ENCODE results near the gene CCDC127. TPM values are rescaled to one million over a fixed set of nuclear protein-coding genes. Genes with fewer than 3 reads are reported as not detected.

CCDC127 gene
- total RNA-seq, 1 experiment from 2014 or later: 5.4 TPM

GRCh38 chr5:149745-150485, 68.0 kb downstream of the CCDC127 start:
- peaks cover 20% of the 10 kb centered on the region for H3K9me3 ChIP-seq (ENCODE audit: low read length)
- H3K79me2 ChIP-seq (ENCODE audit: low read length): no peaks in the 10 kb centered on the region
- peak; percentile 81 for ATAC-seq
- no TSS peak for BruUV-seq (replicated peaks)
- no peaks in the 10 kb centered on the region for H3K27me3 ChIP-seq (ENCODE audit: low read length)
- peak overlapping the region; percentile 71 for H3K9ac ChIP-seq (ENCODE audit: low read length)
- no peaks in the 10 kb centered on the region; the same call in 1 of the 2 replicates for H3K36me3 ChIP-seq (ENCODE audit: low read depth, low read length)
- ChIA-PET CTCF (interaction anchor here (0.6 kb wide), 1 partner anchor 9 kb away, joined by 4 read pairs; no protein-coding TSS in a partner anchor), POLR2A (ENCODE audit: unreplicated experiment) (interaction anchor here (0.7 kb wide), 1 partner anchor 58 kb away, joined by 5 read pairs; no protein-coding TSS in a partner anchor)
- H3K4me3 ChIP-seq (ENCODE audit: low read length): peak overlapping the region; percentile 36
- H3K4me2 ChIP-seq (ENCODE audit: low read length): peak overlapping the region; percentile 79
- peaks cover 11% of the 10 kb centered on the region for H3F3A ChIP-seq (ENCODE audit: low read length, unreplicated experiment)
- peaks cover 42% of the 10 kb centered on the region for H3K4me1 ChIP-seq (ENCODE audit: insufficient read depth, low read length)
- intact Hi-C loops (cut with micrococcal nuclease): no loop called here
- peak; percentile 95 for DNase-seq
- peak overlapping the region; percentile 94 for H3K27ac ChIP-seq (ENCODE audit: low read length)
- no peaks in the 10 kb centered on the region for H4K20me1 ChIP-seq (ENCODE audit: low read length)
- H3K9me2 ChIP-seq (replicated peaks; ENCODE audit: low read length): no peaks in the 10 kb centered on the region
- H2AFZ ChIP-seq (ENCODE audit: low read length): no peak overlapping the region
- TF ChIP-seq, protein P1, sequence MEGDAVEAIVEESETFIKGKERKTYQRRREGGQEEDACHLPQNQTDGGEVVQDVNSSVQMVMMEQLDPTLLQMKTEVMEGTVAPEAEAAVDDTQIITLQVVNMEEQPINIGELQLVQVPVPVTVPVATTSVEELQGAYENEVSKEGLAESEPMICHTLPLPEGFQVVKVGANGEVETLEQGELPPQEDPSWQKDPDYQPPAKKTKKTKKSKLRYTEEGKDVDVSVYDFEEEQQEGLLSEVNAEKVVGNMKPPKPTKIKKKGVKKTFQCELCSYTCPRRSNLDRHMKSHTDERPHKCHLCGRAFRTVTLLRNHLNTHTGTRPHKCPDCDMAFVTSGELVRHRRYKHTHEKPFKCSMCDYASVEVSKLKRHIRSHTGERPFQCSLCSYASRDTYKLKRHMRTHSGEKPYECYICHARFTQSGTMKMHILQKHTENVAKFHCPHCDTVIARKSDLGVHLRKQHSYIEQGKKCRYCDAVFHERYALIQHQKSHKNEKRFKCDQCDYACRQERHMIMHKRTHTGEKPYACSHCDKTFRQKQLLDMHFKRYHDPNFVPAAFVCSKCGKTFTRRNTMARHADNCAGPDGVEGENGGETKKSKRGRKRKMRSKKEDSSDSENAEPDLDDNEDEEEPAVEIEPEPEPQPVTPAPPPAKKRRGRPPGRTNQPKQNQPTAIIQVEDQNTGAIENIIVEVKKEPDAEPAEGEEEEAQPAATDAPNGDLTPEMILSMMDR (conservative IDR thresholded peaks at IDR 0.05; ENCODE audit: low read depth, low read length): no peak
- TF ChIP-seq EZH2 (IDR thresholded peaks at IDR 0.05; ENCODE audit: low read length, unreplicated experiment) (no peak), EZH2phosphoT487 (IDR thresholded peaks at IDR 0.05; ENCODE audit: borderline replicate concordance, low read length) (no peak)

GRCh38 chr5:147751-148150, 70.2 kb downstream of the CCDC127 start:
- H3K27ac ChIP-seq (ENCODE audit: low read length): no peak overlapping the region
- H2AFZ ChIP-seq (ENCODE audit: low read length): no peak overlapping the region
- H3F3A ChIP-seq (ENCODE audit: low read length, unreplicated experiment): peaks cover 11% of the 10 kb centered on the region
- no peak overlapping the region for H3K4me2 ChIP-seq (ENCODE audit: low read length)
- H3K27me3 ChIP-seq (ENCODE audit: low read length): no peaks in the 10 kb centered on the region
- no peaks in the 10 kb centered on the region for H4K20me1 ChIP-seq (ENCODE audit: low read length)
- ATAC-seq (no peak), DNase-seq (no peak)
- H3K36me3 ChIP-seq (ENCODE audit: low read depth, low read length): no peaks in the 10 kb centered on the region; the same call in 1 of the 2 replicates
- H3K9ac ChIP-seq (ENCODE audit: low read length): no peak overlapping the region
- peaks cover 27% of the 10 kb centered on the region for H3K4me1 ChIP-seq (ENCODE audit: insufficient read depth, low read length)
- ChIA-PET POLR2A (ENCODE audit: unreplicated experiment) (interaction anchor here (0.6 kb wide), 1 partner anchor 22 kb away, joined by 4 read pairs; no protein-coding TSS in a partner anchor), CTCF (no interaction called here)
- intact Hi-C loops (cut with micrococcal nuclease): no loop called here
- no peaks in the 10 kb centered on the region for H3K79me2 ChIP-seq (ENCODE audit: low read length)
- no peak overlapping the region for H3K4me3 ChIP-seq (ENCODE audit: low read length)
- peaks cover 20% of the 10 kb centered on the region for H3K9me3 ChIP-seq (ENCODE audit: low read length)
- BruUV-seq (replicated peaks): no TSS peak
- no peaks in the 10 kb centered on the region for H3K9me2 ChIP-seq (replicated peaks; ENCODE audit: low read length)
- TF ChIP-seq EZH2phosphoT487 (IDR thresholded peaks at IDR 0.05; ENCODE audit: borderline replicate concordance, low read length): no peak

Other genes starting within 250 kb of the CCDC127 start
- gene PLEKHG4B, start 126.0 kb downstream of the CCDC127 start, total RNA-seq (2014; rRNA removed): 1.2 and 1.4 TPM in 2 replicates
- not detected in 2 replicates for gene LRRC14B, start 26.7 kb downstream of the CCDC127 start, total RNA-seq (2014; rRNA removed)
- 163 and 181 TPM in 2 replicates for gene SDHA, start 167 bp upstream of the CCDC127 start, total RNA-seq (2014; rRNA removed)
- 158 and 200 TPM in 2 replicates for gene PDCD6, start 53.5 kb upstream of the CCDC127 start, total RNA-seq (2014; rRNA removed)
- gene AHRR, start 103.6 kb upstream of the CCDC127 start, total RNA-seq (2014; rRNA removed): 1.6 and 1.9 TPM in 2 replicates
- 31.3 and 42.1 TPM in 2 replicates for gene EXOC3, start 225.0 kb upstream of the CCDC127 start, total RNA-seq (2014; rRNA removed)